Measurements from ENCODE around the gene ATN1.
A peak's percentile ranks its signal among the peaks of the same experiment; 100 is the strongest.

Gene ATN1

GRCh38 chr12:6915789-6916285 lies 11.9 kb upstream of the ATN1 start:
- H3K27ac Mint-ChIP-seq: peak overlapping the region; percentile 51
- H3K9me3 Mint-ChIP-seq: no peaks in the 10 kb centered on the region
- no peaks in the 10 kb centered on the region for H3K27me3 Mint-ChIP-seq
- H3K36me3 Mint-ChIP-seq: no peaks in the 10 kb centered on the region
- peaks cover 38% of the 10 kb centered on the region for H3K4me1 Mint-ChIP-seq
- H3K4me3 Mint-ChIP-seq: peak overlapping the region; percentile 95

- Mint-ChIP-seq H3K27ac (peak overlapping the region; percentile 68), H3K27me3 (no peaks in the 10 kb centered on the region), H3K9me3 (no peaks in the 10 kb centered on the region), H3K36me3 (no peaks in the 10 kb centered on the region), H3K4me3 (peak overlapping the region; percentile 95), H3K4me1 (peaks cover 38% of the 10 kb centered on the region)
Observed at GRCh38 chr12:6916426-6917200, 11.1 kb upstream of the ATN1 start.

- Mint-ChIP-seq H3K9me3 (no peaks in the 10 kb centered on the region), H3K36me3 (no peaks in the 10 kb centered on the region), H3K27ac (peak overlapping the region; percentile 12), H3K27me3 (no peaks in the 10 kb centered on the region), H3K4me1 (peaks cover 38% of the 10 kb centered on the region), H3K4me3 (no peak overlapping the region)
Observed at GRCh38 chr12:6917491-6918231, 10.1 kb upstream of the ATN1 start.

GRCh38 chr12:6919588-6919987 lies 8.2 kb upstream of the ATN1 start:
- no peaks in the 10 kb centered on the region for H3K36me3 Mint-ChIP-seq
- H3K27ac Mint-ChIP-seq: peak overlapping the region; percentile 26
- peaks cover 29% of the 10 kb centered on the region for H3K4me1 Mint-ChIP-seq
- no peak overlapping the region for H3K4me3 Mint-ChIP-seq
- no peaks in the 10 kb centered on the region for H3K9me3 Mint-ChIP-seq
- H3K27me3 Mint-ChIP-seq: no peaks in the 10 kb centered on the region

- no peak overlapping the region for H3K4me3 Mint-ChIP-seq
- no peaks in the 10 kb centered on the region for H3K36me3 Mint-ChIP-seq
- no peak overlapping the region for H3K27ac Mint-ChIP-seq
- H3K4me1 Mint-ChIP-seq: peaks cover 18% of the 10 kb centered on the region
- no peaks in the 10 kb centered on the region for H3K27me3 Mint-ChIP-seq
- H3K9me3 Mint-ChIP-seq: no peaks in the 10 kb centered on the region
Observed at GRCh38 chr12:6921539-6921938, 6.2 kb upstream of the ATN1 start.

GRCh38 chr12:6921996-6922946 lies 5.5 kb upstream of the ATN1 start:
- Mint-ChIP-seq H3K27me3 (no peaks in the 10 kb centered on the region), H3K4me3 (no peak overlapping the region), H3K27ac (peak overlapping the region; percentile 62), H3K36me3 (no peaks in the 10 kb centered on the region), H3K4me1 (peaks cover 20% of the 10 kb centered on the region), H3K9me3 (no peaks in the 10 kb centered on the region)

- H3K4me3 Mint-ChIP-seq: no peak overlapping the region
- peaks cover 20% of the 10 kb centered on the region for H3K4me1 Mint-ChIP-seq
- no peaks in the 10 kb centered on the region for H3K27me3 Mint-ChIP-seq
- H3K36me3 Mint-ChIP-seq: no peaks in the 10 kb centered on the region
- no peaks in the 10 kb centered on the region for H3K9me3 Mint-ChIP-seq
- no peak overlapping the region for H3K27ac Mint-ChIP-seq
Observed at GRCh38 chr12:6923003-6923732, 4.6 kb upstream of the ATN1 start.

GRCh38 chr12:6923851-6924250 lies 3.9 kb upstream of the ATN1 start:
- Mint-ChIP-seq H3K27me3 (no peaks in the 10 kb centered on the region), H3K9me3 (no peaks in the 10 kb centered on the region), H3K4me1 (peaks cover 24% of the 10 kb centered on the region), H3K27ac (no peak overlapping the region), H3K36me3 (no peaks in the 10 kb centered on the region), H3K4me3 (no peak overlapping the region)

- Mint-ChIP-seq H3K9me3 (no peaks in the 10 kb centered on the region), H3K27ac (peak overlapping the region; percentile 26), H3K4me3 (no peak overlapping the region), H3K27me3 (no peaks in the 10 kb centered on the region), H3K4me1 (peaks cover 36% of the 10 kb centered on the region), H3K36me3 (no peaks in the 10 kb centered on the region)
Observed at GRCh38 chr12:6925239-6925539, 2.6 kb upstream of the ATN1 start.

GRCh38 chr12:6925540-6926279 lies 2.0 kb upstream of the ATN1 start:
- H3K36me3 Mint-ChIP-seq: no peaks in the 10 kb centered on the region
- H3K9me3 Mint-ChIP-seq: no peaks in the 10 kb centered on the region
- no peak overlapping the region for H3K27ac Mint-ChIP-seq
- peak overlapping the region; percentile 26 for H3K4me3 Mint-ChIP-seq
- H3K27me3 Mint-ChIP-seq: no peaks in the 10 kb centered on the region
- H3K4me1 Mint-ChIP-seq: peaks cover 40% of the 10 kb centered on the region

GRCh38 chr12:6928022-6928702 lies 403 bp downstream of the ATN1 start:
- peaks cover 56% of the 10 kb centered on the region for H3K4me1 Mint-ChIP-seq
- no peaks in the 10 kb centered on the region for H3K27me3 Mint-ChIP-seq
- peak overlapping the region; percentile 98 for H3K27ac Mint-ChIP-seq
- no peaks in the 10 kb centered on the region for H3K36me3 Mint-ChIP-seq
- H3K4me3 Mint-ChIP-seq: peak overlapping the region; percentile 93
- H3K9me3 Mint-ChIP-seq: no peaks in the 10 kb centered on the region

- Mint-ChIP-seq H3K36me3 (no peaks in the 10 kb centered on the region), H3K9me3 (no peaks in the 10 kb centered on the region)
Observed at GRCh38 chr12:6928703-6929407, 1.1 kb downstream of the ATN1 start.

More at GRCh38 chr12:6928703-6929407, 1.1 kb downstream of the ATN1 start:
- H3K4me3 Mint-ChIP-seq: peak overlapping the region; percentile 93
- H3K4me1 Mint-ChIP-seq: peaks cover 62% of the 10 kb centered on the region
- H3K27me3 Mint-ChIP-seq: no peaks in the 10 kb centered on the region
- H3K27ac Mint-ChIP-seq: peak overlapping the region; percentile 98
